ENCODE measurements around the gene ADIG. TPM values are rescaled to one million over a fixed set of nuclear protein-coding genes. Genes with fewer than 3 reads are reported as not detected.
"Not testable (repeated sequence)": the region's sequence is repeated elsewhere in the genome, so short reads cannot be mapped to it uniquely, and the experiment has no call there.

Gene ADIG
- total RNA-seq, 1 experiment from 2014 or later = not detected

DNA sequence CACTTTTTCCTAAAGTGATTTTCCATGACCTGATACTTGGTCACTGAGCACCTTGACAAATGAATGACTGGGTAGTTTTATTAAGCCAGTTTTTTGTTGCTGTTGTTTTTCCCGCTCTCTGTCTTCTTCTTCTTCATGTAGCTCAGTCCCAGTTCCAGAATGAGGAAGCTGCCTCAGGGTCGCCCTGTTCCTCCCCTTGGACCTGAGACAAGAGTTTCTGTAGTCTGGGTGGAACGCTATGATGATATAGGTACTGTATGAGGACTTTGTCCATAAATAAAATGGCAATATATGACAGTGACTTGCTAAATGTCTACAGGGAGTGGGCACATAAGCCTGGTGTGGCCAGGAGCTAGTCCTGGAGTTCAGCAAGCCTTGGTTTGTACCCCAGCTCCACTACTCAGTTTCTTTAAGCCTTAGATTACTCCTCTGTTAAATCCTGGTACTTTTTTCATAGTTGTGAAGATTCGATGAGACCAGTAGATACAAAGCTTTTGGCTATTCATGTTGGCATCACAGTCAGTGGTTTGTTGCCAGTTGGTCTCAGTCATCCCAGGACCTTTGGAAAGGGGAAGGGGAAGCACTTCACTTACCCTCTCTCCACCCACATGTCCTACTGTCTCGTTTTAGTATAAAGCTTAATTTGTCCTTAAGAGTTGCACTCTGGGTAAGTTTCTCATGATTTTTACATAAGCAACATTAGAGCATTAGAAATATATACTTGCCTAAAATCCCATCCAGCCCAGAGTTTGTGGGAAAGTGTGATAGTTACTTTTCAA lies 11.1 kb upstream of the ADIG start:
- DNase-seq (ENCODE audit: low spot score) = no peak

- no peak for DNase-seq (ENCODE audit: low spot score)
These were observed 7.6 kb upstream of the ADIG start for GRCh38 chr20:38573413-38573812.

- DNase-seq (ENCODE audit: low spot score) = no peak
These were observed 1.6 kb upstream of the ADIG start for GRCh38 chr20:38579219-38579910.

GRCh38 chr20:38579921-38580320 lies 1.1 kb upstream of the ADIG start:
- no peak for DNase-seq (ENCODE audit: low spot score)

DNA sequence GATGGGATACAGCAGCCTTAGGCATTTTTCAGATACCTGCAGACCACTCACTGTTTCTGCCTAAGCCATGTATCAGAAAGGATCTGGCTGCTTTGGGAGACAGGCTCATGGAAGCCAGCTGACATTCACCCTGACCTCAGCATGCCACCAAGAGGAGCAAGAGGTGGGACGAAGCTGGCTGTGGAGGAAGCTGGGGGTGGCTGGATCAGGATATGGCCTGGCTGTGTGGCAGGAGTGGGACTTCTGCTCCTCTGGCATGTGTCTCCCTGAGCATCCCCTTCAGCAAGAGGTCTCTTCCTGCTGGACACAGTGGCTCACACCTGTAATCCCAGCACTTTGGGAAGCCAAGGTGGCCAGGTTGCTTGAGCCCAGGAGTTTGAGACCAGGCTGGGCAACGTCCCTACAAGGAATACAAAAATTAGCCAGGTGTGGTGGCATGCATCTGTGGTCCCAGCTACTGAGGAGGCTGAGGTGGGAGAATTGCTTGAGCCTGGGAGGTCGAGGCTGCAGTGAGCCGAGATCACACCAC lies 897 bp downstream of the ADIG start:
- DNase-seq (ENCODE audit: low spot score) = no peak

GRCh38 chr20:38583306-38583705 lies 2.3 kb downstream of the ADIG start:
- DNase-seq (ENCODE audit: low spot score) = no peak

GRCh38 chr20:38584099-38584763 lies 3.2 kb downstream of the ADIG start:
- no peak for DNase-seq (ENCODE audit: low spot score)

DNA sequence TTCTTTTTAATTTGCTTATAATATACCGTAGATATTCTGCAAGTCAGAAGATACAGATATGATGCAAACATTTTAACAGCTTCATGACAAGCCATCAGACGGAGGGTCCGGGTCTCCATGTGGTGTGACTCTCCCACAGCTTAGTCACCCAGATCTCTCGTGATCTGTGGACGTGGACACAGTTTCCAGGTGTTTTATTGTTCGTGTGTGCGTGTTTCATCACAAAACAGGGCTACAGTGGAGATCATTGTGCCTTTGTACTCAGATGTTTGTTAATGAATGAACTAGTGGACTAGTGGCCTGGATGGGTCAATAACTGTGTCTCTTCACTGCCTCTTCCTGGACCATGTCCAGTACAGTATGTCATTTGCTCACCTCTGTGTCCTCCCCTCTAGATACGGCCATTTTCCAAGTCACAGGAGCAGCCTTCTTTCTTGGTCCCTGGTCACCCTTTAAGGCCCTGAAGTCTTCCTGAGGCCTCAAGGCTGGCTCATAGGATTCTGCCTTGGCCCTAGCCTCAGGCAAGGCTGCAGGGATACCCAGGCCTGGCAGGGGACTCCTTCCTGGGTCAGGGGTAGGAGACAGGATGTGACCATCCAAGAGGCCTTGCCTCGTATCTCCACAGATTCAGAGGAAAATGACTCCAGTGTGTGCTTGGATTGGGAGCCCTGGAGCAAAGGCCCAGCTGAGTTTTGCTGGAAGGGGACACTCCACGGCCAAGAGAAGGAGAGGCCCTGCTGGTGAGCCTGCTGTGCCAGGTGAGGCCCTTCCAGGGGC lies 4.6 kb downstream of the ADIG start:
- no peak for DNase-seq (ENCODE audit: low spot score)

- DNase-seq (ENCODE audit: low spot score) = no peak
These were observed 5.2 kb downstream of the ADIG start for GRCh38 chr20:38586181-38586525.

- no peak for DNase-seq (ENCODE audit: low spot score)
These were observed 7.3 kb downstream of the ADIG start for GRCh38 chr20:38588303-38588702.

- DNase-seq (ENCODE audit: low spot score) = no peak
These were observed 8.4 kb downstream of the ADIG start for GRCh38 chr20:38589351-38589750.

DNA sequence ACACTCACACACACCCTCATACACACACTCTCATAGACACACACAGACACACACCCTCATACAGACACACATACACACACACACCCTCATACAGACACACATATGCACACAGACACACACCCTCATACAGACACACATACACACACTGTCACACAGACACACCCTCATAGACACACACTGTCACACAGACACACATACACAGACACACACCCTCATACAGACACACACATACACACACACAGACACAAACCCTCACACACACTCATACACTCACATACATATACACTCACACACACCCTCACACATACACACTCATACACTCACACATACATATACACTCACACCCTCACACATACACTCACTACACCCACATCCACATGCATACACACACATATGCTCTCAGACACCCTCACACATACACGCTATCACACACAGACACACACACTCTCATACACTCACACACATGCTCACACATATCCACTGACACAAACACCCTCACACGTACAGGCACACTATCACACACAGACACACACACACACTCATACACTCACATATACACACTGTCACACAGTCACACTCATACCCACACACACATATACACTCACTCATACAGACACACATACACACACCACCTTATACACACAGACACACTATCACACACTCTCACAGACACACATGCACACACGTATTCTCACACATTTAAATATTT lies 9.1 kb downstream of the ADIG start:
- DNase-seq (ENCODE audit: low spot score) = no peak

DNA sequence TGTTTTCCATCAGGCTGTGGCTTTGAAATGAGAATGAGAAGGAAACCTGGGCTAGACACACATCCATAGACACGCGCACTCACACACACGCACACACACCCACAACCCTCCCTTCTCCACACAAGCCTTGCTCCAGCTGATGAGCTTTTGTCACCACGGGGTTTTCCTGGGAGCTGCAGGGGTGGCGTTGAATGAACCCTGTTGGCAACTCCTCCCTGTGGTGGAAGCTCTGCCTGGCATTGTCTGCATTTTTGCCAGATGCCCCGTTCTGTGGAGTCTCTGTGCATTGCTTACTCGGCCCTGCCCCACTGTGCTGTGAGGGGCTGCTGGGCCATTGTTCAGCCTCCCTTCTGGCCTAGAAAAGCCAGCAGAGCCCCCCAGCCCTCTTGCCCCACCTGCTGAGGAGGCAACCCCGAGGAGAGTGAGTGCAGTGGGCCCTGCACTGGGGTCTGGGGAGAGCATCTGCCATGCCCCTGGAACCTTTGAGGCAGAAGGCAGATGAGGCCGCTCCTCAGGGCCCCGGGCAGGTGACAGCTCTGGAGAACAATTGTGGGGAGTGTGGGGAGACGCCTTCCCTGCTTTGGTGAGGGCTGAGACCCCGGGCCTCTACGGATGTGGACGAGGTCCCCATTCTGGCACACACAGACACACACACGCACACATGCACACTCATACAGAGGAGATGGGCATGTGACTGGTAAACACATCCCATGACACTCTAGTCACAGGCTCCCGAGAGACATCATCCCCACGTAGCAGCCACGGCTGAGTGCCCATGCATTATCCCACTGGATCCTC lies 9.9 kb downstream of the ADIG start:
- DNase-seq (ENCODE audit: low spot score) = no peak

DNA sequence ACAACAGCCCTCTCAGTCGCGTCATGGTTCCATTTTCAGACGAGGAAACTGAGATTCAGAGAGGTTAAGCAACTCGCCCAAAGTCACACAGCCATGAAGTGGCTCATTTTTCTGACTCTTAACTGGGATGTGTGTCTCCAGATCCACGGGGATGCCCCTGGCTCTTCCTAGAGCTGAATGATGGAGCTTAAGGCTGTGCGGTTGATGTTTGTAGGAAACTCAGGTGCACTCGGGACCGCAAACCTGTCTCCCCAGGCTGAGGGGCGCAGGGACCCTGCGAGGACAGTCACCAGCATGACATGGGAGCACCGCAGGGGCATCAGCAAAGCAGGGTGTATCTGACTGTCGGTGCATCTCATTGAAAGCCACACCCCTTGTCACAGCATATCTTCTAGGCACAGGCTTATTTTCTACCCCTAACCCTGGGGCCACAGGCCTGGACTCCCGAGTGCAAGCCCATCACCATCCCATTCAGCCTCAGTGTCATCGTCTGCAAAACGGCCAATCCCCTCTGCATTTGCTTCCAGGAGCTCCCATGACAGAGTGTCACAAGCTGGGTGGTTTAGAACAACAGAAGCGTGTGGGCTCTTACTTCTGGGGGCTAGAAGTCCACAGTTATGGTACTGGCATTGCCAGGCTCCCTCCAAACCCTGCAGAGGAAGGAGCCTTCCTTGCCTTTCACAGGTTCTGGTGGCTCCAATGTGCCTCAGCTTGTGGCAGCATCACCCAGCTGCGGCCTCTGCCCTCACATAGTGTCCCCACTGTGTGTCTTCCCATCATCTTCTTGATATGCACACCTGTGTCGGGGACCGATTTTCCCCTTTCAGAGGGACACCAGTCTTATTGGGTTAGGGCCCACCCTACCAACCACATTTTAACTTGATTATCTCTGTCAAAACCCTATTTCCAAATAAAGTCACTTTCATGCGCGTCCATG lies 10.7 kb downstream of the ADIG start:
- no peak for DNase-seq (ENCODE audit: low spot score)

- not testable (repeated sequence) for DNase-seq (ENCODE audit: low spot score)
These were observed 11.4 kb downstream of the ADIG start for GRCh38 chr20:38592411-38592790.

DNA sequence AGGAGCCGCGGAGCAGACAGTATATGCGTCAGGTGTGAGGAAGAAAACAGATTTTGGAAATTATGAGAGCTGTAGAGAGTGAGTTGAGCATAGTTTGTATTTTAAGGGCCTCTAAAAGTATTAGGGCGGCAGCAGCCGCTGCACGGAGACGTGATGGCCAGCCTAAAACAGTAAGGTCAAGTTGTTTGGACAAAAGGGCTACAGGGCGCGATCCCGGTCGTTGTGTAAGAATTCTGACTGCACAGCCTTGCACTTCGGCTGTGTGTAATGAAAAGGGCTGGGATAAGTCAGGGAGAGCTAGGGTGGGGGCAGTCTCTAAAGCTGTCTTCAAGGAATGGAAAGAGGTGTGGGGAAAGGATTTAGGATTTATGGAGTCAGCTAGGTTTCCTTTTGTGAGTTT lies 13.3 kb downstream of the ADIG start:
- DNase-seq (ENCODE audit: low spot score) = not testable (repeated sequence)

GRCh38 chr20:38595886-38596285 lies 14.9 kb downstream of the ADIG start:
- not testable (repeated sequence) for DNase-seq (ENCODE audit: low spot score)

DNA sequence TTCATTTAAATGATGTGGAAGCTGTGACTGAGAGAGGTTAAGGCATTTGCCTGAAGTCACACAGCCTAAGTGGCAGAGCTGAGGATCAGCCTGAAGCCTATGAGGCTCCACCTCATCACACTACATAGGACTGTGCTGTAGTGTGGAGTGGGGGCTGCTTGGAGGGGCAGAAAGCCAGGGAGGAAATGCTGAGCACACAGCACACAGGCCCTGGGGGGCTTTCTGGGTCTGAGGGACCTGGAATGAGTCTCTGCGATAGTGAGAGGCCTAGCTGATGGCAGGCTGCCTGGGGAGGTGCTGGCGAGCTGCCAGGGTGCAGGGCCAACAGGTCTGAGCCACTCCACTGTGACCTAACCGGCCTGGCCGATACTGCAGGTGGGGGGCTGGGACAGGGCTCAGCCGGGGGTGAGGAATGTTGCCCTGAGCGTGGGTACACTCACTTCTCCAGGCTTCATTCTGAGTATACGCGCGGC lies 18.4 kb downstream of the ADIG start:
- DNase-seq (ENCODE audit: low spot score) = peak; percentile 81

DNA sequence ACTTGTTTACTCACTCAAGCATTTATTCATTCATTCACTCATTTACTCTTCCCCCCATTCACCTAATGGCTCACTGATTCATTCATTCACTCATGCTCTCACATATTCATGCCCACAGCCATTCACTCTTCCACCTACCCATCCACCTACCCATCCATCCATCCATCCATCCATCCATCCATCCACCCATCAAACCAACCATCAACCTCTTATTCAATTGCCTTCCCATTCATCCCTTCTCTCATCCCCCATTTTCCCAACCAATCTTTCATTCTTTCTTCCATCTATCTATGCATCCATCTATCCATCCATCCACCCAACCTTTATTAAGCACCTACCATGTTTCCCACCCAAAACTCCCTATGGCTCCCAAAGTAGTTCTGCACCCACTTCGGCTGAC lies 19.1 kb downstream of the ADIG start:
- DNase-seq (ENCODE audit: low spot score) = no peak
